Esophagus squamous epithelium (tissue), 5 donors: ENCODE measurements around the gene ADGRE1. TPM values are rescaled to one million over a fixed set of nuclear protein-coding genes. Genes with fewer than 3 reads are reported as not detected.

ENCODE experiments used
- DNase-seq: peaks from one replicate; lab custom pipeline; 2025; lab: John Stamatoyannopoulos, UW
- H3K27ac ChIP-seq, 4 donors: fragments of 200-600 bp; sonication (generic); one replicate each; pipeline ENCODE4 v1.5.1; 2016 to 2019; ENCODE audit warnings: mild to moderate bottlenecking in 1 of 4
- H3K27me3 ChIP-seq, 4 donors: fragments of 200-600 bp; sonication (generic); 1 replicate in 3 of 4; 2 replicates in 1 of 4; pipeline versions ENCODE4 v1.5.1 to v1.6.0; 2017 to 2021; ENCODE audit warnings: antibody characterized with exemption in 1 of 4
- H3K36me3 ChIP-seq, 3 donors: fragments of 200-600 bp; sonication (generic); one replicate each; pipeline ENCODE4 v1.5.1; 2016 to 2019
- H3K4me1 ChIP-seq, 3 donors: fragments of 200-600 bp; sonication (generic); one replicate each; pipeline ENCODE4 v1.5.1; 2017 to 2019
- H3K4me3 ChIP-seq, 4 donors: fragments of 200-600 bp; sonication (generic); 1 replicate in 3 of 4; 2 replicates in 1 of 4; pipeline ENCODE4 v1.5.1; 2016 to 2019; ENCODE audit warnings: mild to moderate bottlenecking in 2 of 4, moderate library complexity in 1 of 4
- H3K9me3 ChIP-seq, 3 donors: fragments of 200-600 bp; sonication (generic); one replicate each; pipeline ENCODE4 v1.5.1; 2016 to 2019
- POLR2A ChIP-seq, 4 donors: fragments of 450-650 bp; IDR thresholded peaks; one replicate each; pipeline ENCODE4 v1.6.1; 2017; ENCODE audit warnings: antibody characterized with exemption in 4 of 4, mild to moderate bottlenecking in 4 of 4, moderate library complexity in 3 of 4
- WGBS, 2 donors: methylation state at CpG; one replicate each; pipeline ENCODE4 v1.1.5; 2018; 5-methylcytosine and 5-hydroxymethylcytosine counted together
- intact Hi-C: fragments of 100-400 bp; cut with DNase I; formaldehyde crosslinking; loops from one replicate; pipeline ENCODE4 v1.15.0; 2022
- total RNA-seq, 4 donors: library from RNA; depleted of rRNA; stranded (reverse); fragments of >200 nt; gene quantifications; one replicate each; pipeline ENCODE4 v1.1.0, GENCODE V29; 2016
- TF ChIP-seq, protein P1 (sequence below), 6 experiments: fragments of 450-650 bp in 4 of 6; fragments of 200-600 bp in 2 of 6; sonication (generic) in 2 of 6; IDR thresholded peaks; one replicate each; pipeline ENCODE4 v1.5.1; 2016 to 2019; ENCODE audit warnings: antibody characterized with exemption in 6 of 6, mild to moderate bottlenecking in 4 of 6, moderate library complexity in 4 of 6
- donor health status: DM: yes; HTN: yes; CAD: no.

Gene ADGRE1
- total RNA-seq, 4 donors from 2014 or later: 0.38 TPM; not detected in 3

GRCh38 chr19:6849876-6850275 lies 37.5 kb upstream of the ADGRE1 start:
- WGBS, 2 donors: 54 to 55% methylated on average over 2 of the region's 2 CpGs
- no peak overlapping the region for H3K4me3 ChIP-seq
- no peaks in the 10 kb centered on the region for H3K36me3 ChIP-seq
- H3K4me1 ChIP-seq: no peaks in the 10 kb centered on the region
- no peak overlapping the region for H3K27ac ChIP-seq
- peaks cover 0 to 13% (median 0%) of the 10 kb centered on the region in 4 donors for H3K27me3 ChIP-seq
- intact Hi-C loops: no loop called here
- DNase-seq: no peak
- TF ChIP-seq POLR2A (IDR thresholded peaks at IDR 0.05): no peak
- TF ChIP-seq, protein P1, sequence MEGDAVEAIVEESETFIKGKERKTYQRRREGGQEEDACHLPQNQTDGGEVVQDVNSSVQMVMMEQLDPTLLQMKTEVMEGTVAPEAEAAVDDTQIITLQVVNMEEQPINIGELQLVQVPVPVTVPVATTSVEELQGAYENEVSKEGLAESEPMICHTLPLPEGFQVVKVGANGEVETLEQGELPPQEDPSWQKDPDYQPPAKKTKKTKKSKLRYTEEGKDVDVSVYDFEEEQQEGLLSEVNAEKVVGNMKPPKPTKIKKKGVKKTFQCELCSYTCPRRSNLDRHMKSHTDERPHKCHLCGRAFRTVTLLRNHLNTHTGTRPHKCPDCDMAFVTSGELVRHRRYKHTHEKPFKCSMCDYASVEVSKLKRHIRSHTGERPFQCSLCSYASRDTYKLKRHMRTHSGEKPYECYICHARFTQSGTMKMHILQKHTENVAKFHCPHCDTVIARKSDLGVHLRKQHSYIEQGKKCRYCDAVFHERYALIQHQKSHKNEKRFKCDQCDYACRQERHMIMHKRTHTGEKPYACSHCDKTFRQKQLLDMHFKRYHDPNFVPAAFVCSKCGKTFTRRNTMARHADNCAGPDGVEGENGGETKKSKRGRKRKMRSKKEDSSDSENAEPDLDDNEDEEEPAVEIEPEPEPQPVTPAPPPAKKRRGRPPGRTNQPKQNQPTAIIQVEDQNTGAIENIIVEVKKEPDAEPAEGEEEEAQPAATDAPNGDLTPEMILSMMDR (IDR thresholded peaks at IDR 0.05): no peak
- no peaks in the 10 kb centered on the region for H3K9me3 ChIP-seq

- DNase-seq: no peak
- Histone ChIP-seq H3K36me3 (no peaks in the 10 kb centered on the region), H3K4me1 (no peaks in the 10 kb centered on the region), H3K27ac (no peak overlapping the region), H3K9me3 (no peaks in the 10 kb centered on the region), H3K27me3 (peaks cover 0 to 16% (median 0%) of the 10 kb centered on the region in 4 donors), H3K4me3 (no peak overlapping the region)
- no peak for TF ChIP-seq POLR2A (IDR thresholded peaks at IDR 0.05)
- TF ChIP-seq, protein P1 (IDR thresholded peaks at IDR 0.05): no peak
- intact Hi-C loops: no loop called here
- WGBS, 2 donors: 50 to 85% methylated on average over 1 of the region's 1 CpG
Measured at GRCh38 chr19:6851359-6851758, 36.0 kb upstream of the ADGRE1 start.

DNA sequence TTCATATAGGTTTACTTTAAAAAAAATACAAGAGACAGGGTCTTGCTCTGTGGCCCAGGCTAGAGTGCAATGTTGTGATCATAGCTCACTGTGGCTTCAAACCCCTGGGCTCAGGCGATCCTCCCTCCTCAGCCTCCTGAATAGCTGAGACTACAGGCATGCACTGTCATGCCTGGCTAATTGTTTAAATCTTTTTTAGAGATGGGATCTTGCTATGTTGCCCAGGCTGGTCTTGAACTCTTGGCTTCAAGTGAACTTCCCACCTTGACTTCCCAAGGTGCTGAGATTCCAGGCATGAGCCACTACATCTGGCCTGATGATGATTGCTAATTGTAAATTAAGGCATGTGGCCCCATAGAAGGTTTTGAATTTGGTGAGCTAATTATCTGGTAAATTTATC lies 35.4 kb upstream of the ADGRE1 start:
- no peak overlapping the region for H3K27ac ChIP-seq
- no peaks in the 10 kb centered on the region for H3K4me1 ChIP-seq
- H3K27me3 ChIP-seq: peaks cover 0 to 16% (median 0%) of the 10 kb centered on the region in 4 donors
- no peak overlapping the region for H3K4me3 ChIP-seq
- DNase-seq: no peak
- no peaks in the 10 kb centered on the region for H3K36me3 ChIP-seq
- WGBS, 2 donors: 87 to 100% methylated on average over 1 of the region's 1 CpG
- no peak for TF ChIP-seq POLR2A (IDR thresholded peaks at IDR 0.05)
- TF ChIP-seq, protein P1 (IDR thresholded peaks at IDR 0.05): no peak
- no peaks in the 10 kb centered on the region for H3K9me3 ChIP-seq
- intact Hi-C loops: no loop called here

GRCh38 chr19:6853868-6854267 lies 33.5 kb upstream of the ADGRE1 start:
- H3K4me1 ChIP-seq: no peaks in the 10 kb centered on the region
- no peak overlapping the region for H3K27ac ChIP-seq
- H3K4me3 ChIP-seq: no peak overlapping the region
- no peaks in the 10 kb centered on the region for H3K9me3 ChIP-seq
- DNase-seq: no peak
- peaks cover 0 to 16% (median 0%) of the 10 kb centered on the region in 4 donors for H3K27me3 ChIP-seq
- 90 to 91% methylated on average over 2 to 8 of the region's 11 CpGs for WGBS, 2 donors
- TF ChIP-seq POLR2A (IDR thresholded peaks at IDR 0.05): no peak
- TF ChIP-seq, protein P1 (IDR thresholded peaks at IDR 0.05): no peak
- H3K36me3 ChIP-seq: no peaks in the 10 kb centered on the region
- intact Hi-C loops: no loop called here

GRCh38 chr19:6854758-6855157 lies 32.6 kb upstream of the ADGRE1 start:
- Histone ChIP-seq H3K27ac (no peak overlapping the region), H3K36me3 (no peaks in the 10 kb centered on the region), H3K27me3 (peaks cover 0 to 16% (median 0%) of the 10 kb centered on the region in 4 donors), H3K9me3 (no peaks in the 10 kb centered on the region), H3K4me1 (no peaks in the 10 kb centered on the region), H3K4me3 (no peak overlapping the region)
- no peak for DNase-seq
- WGBS, 2 donors: 72 to 78% methylated on average over 2 of the region's 2 CpGs
- intact Hi-C loops: no loop called here
- TF ChIP-seq POLR2A (IDR thresholded peaks at IDR 0.05): no peak
- TF ChIP-seq, protein P1 (IDR thresholded peaks at IDR 0.05): no peak
